Measurements from ENCODE around the gene FLNB. TPM values are rescaled to one million over a fixed set of nuclear protein-coding genes. Genes with fewer than 3 reads are reported as not detected.

The FLNB gene
- total and polyA plus RNA-seq, 2 of the 13 experiments (the other 11 are each of a cell fraction or from before 2014, with no cell fraction given) = 106 to 130 TPM

DNA sequence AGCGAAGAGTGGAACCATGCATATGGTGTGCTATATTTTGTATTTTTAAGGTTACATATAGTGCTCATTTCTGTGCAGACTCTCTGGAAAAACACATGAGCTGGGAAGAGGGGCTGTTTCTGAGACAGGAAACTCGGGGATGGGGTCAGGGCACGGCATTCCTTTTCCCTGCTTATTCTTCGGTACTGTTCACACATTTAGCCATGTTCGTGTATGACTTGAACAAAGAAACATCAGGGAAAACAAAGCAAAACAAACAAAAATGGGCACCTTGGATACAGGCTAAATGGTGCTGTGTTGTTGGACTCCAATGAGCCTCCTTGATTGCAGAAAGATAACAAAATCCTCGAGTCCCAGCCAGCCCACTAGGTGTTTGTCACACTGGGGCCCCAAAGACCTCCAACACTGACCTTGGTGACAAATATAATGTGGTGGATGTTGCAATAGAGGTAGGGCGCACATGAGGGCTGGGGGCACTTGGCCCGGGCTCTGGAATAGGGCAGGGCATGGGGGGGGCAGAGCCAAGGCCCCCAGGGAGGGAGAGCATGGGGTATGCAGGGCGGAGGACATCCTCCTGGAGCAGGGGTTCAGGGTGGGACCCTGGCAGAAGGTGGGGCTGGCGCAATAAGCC, 183.3 kb downstream of the FLNB start (continued):
- TF ChIP-seq ZBTB44 (CRISPR knock-in tag; IDR thresholded peaks at IDR 0.05) (no peak), ERF (CRISPR knock-in tag; IDR thresholded peaks at IDR 0.05) (peak; percentile 35; the same call in 1 of the 2 replicates), ETV6 (CRISPR knock-in tag; conservative IDR thresholded peaks at IDR 0.05) (0 out of 2 replicates have a peak, but pooled peaks have one; percentile 50), ZNF451 (CRISPR knock-in tag; IDR thresholded peaks at IDR 0.05) (no peak), ZNF775 (CRISPR knock-in tag; IDR thresholded peaks at IDR 0.05; ENCODE audit: borderline replicate concordance) (no peak), ZNF530 (CRISPR knock-in tag; IDR thresholded peaks at IDR 0.05; ENCODE audit: low read depth) (no peak), CSRNP1 (CRISPR knock-in tag; IDR thresholded peaks at IDR 0.05) (no peak), ASH2L (IDR thresholded peaks at IDR 0.05; ENCODE audit: insufficient read length, low read depth, low read length) (no peak), ZNF615 (CRISPR knock-in tag; IDR thresholded peaks at IDR 0.05; ENCODE audit: borderline replicate concordance) (no peak), CBX5 (CRISPR knock-in tag; IDR thresholded peaks at IDR 0.05; ENCODE audit: borderline replicate concordance) (no peak), POLR2A (IDR thresholded peaks at IDR 0.05; ENCODE audit: insufficient read depth in 1 of 2, low read depth in 2 of 2, low read length in 2 of 2) (no peak), PBX3 (CRISPR knock-in tag; IDR thresholded peaks at IDR 0.05; ENCODE audit: borderline replicate concordance) (no peak), MLLT10 (CRISPR knock-in tag; IDR thresholded peaks at IDR 0.05) (no peak), SALL2 (CRISPR knock-in tag; IDR thresholded peaks at IDR 0.05) (no peak), GPN1 (CRISPR knock-in tag; IDR thresholded peaks at IDR 0.05; ENCODE audit: borderline replicate concordance) (no peak), PHF21A (CRISPR knock-in tag; IDR thresholded peaks at IDR 0.05) (peak; percentile 70; the same call in 1 of the 2 replicates), FOXK1 (CRISPR knock-in tag; IDR thresholded peaks at IDR 0.05; ENCODE audit: borderline replicate concordance, low read depth) (peak; percentile 66; the same call in 1 of the 2 replicates), KDM5A (IDR thresholded peaks at IDR 0.05; ENCODE audit: borderline replicate concordance, low read length) (no peak)
- TF ChIP-seq, protein P1, sequence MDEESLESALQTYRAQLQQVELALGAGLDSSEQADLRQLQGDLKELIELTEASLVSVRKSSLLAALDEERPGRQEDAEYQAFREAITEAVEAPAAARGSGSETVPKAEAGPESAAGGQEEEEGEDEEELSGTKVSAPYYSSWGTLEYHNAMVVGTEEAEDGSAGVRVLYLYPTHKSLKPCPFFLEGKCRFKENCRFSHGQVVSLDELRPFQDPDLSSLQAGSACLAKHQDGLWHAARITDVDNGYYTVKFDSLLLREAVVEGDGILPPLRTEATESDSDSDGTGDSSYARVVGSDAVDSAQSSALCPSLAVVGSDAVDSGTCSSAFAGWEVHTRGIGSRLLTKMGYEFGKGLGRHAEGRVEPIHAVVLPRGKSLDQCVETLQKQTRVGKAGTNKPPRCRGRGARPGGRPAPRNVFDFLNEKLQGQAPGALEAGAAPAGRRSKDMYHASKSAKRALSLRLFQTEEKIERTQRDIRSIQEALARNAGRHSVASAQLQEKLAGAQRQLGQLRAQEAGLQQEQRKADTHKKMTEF (CRISPR knock-in tag; IDR thresholded peaks at IDR 0.05) = peak; percentile 68; the same call in 1 of the 2 replicates
- TF ChIP-seq, protein P2, sequence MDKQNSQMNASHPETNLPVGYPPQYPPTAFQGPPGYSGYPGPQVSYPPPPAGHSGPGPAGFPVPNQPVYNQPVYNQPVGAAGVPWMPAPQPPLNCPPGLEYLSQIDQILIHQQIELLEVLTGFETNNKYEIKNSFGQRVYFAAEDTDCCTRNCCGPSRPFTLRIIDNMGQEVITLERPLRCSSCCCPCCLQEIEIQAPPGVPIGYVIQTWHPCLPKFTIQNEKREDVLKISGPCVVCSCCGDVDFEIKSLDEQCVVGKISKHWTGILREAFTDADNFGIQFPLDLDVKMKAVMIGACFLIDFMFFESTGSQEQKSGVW (CRISPR knock-in tag; IDR thresholded peaks at IDR 0.05; ENCODE audit: borderline replicate concordance) = no peak
- TF ChIP-seq, protein P3, sequence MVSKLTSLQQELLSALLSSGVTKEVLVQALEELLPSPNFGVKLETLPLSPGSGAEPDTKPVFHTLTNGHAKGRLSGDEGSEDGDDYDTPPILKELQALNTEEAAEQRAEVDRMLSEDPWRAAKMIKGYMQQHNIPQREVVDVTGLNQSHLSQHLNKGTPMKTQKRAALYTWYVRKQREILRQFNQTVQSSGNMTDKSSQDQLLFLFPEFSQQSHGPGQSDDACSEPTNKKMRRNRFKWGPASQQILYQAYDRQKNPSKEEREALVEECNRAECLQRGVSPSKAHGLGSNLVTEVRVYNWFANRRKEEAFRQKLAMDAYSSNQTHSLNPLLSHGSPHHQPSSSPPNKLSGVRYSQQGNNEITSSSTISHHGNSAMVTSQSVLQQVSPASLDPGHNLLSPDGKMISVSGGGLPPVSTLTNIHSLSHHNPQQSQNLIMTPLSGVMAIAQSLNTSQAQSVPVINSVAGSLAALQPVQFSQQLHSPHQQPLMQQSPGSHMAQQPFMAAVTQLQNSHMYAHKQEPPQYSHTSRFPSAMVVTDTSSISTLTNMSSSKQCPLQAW (CRISPR knock-in tag; IDR thresholded peaks at IDR 0.05) = peak; percentile 19; the same call in 1 of the 2 replicates
